Motor neuron (in vitro differentiated cells): ENCODE data around the gene ULK4. TPM values are rescaled to one million over a fixed set of nuclear protein-coding genes. Genes with fewer than 3 reads are reported as not detected.

Experiments used
- ATAC-seq, 8 experiments: fragments of 200-7000 bp; cut with Tn5 transposase; replicated peaks in 6 of 8; 2 replicates each; pipeline ENCODE4 v1.8.0; 2021; ENCODE audit warnings: mild to moderate bottlenecking in 8 of 8, moderate library complexity in 8 of 8
- H3K27ac ChIP-seq, 2 donors: fragments of 250-450 bp; sonication (Bioruptor Pico); 2 replicates each; pipeline ENCODE4 v1.9.0; 2021; ENCODE audit warnings: antibody characterized with exemption in 2 of 2, mild to moderate bottlenecking in 2 of 2, moderate library complexity in 1 of 2
- H3K4me1 ChIP-seq, 2 donors: fragments of 250-450 bp; sonication (Bioruptor Pico); replicated peaks in 1 of 2; 2 replicates each; pipeline ENCODE4 v1.6.1; 2021; ENCODE audit warnings: antibody characterized with exemption in 2 of 2, mild to moderate bottlenecking in 2 of 2, moderate library complexity in 1 of 2
- H3K4me3 ChIP-seq, 5 donors: fragments of 250-450 bp; sonication (Bioruptor Pico); 2 replicates each; pipeline ENCODE4 v1.9.0; 2021; ENCODE audit warnings: antibody characterized with exemption in 5 of 5, mild to moderate bottlenecking in 5 of 5, moderate library complexity in 4 of 5
- WGBS, 10 experiments: fragments of 450-650 bp; shearing (Covaris generic); methylation state at CpG; one replicate each; pipeline ENCODE4 v1.0.0; 2022; 5-methylcytosine and 5-hydroxymethylcytosine counted together
- in situ Hi-C, 9 experiments: fragments of 400-800 bp; cut with MboI; loops; one replicate each; pipeline ENCODE4 v1.15.0; 2021; ENCODE audit warnings: low sequenced_read_pairs in 9 of 9, low pct_unique_long_range_greater_than_20kb in 2 of 9; ENCODE audit not compliant: unreplicated experiment in 9 of 9
- total RNA-seq, 8 experiments: library from RNA; unstranded; fragments of 300-600 nt; gene quantifications; 2 replicates each; pipeline versions ENCODE4 v1.2.3 to v1.2.4, GENCODE V29; 2022

Gene ULK4
- total RNA-seq, 8 experiments from 2014 or later: 4.3 to 21.7 (median 9.5) TPM

DNA sequence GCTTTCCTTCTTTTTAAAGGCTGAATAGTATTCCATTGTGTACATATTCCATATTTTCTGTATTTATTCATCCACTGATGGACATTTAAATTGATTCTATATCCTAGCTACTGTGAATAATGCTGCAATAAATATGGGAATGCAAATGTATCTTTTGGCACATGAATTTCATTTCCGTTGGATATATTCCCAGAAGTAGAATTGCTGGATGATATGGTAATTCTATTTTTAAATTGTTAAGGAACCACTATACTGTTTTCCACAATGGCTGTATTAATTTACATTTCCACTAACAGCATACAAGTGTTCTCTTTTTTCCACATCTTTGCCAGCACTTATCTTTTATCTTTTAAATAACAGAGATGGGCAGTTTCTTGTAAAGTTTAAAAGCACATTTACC is 459.9 kb downstream of the ULK4 start:
- H3K4me1 ChIP-seq: no peaks in the 10 kb centered on the region
- H3K27ac ChIP-seq: no peak overlapping the region
- in situ Hi-C loops: no loop called here
- no peak overlapping the region for H3K4me3 ChIP-seq
- WGBS, 10 experiments: 0 to 100% (median 33%) methylated on average over 1 of the region's 1 CpG; no CpG with 5 or more reads in 2 of the 10 experiments
- peak in 4 of 8 experiments; percentile 27 to 76 (median 40) for ATAC-seq

DNA sequence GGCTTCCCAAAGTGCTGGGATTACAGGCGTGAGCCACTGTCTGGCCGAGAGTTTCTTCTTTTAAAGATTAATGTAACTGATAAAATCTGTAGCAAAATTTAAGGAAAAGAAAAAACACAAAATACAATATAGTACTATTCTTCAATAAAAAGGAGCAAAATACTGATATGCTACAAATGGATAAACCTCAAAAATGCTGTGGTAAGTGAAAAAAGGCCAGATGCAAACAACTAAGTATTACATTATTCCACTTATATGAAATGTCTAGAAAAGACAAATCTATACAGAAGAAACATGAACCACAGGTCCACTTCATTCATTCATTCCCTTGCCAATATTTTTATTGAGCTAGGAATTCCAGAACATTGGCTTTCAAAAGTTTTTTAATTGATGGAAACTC is 463.1 kb downstream of the ULK4 start:
- 71 to 100% (median 92%) methylated on average over 1 to 2 of the region's 2 CpGs; no CpG with 5 or more reads in 3 of the 10 experiments for WGBS, 10 experiments
- no peak for ATAC-seq
- in situ Hi-C loops: no loop called here
- no peak overlapping the region for H3K4me3 ChIP-seq
- no peak overlapping the region for H3K27ac ChIP-seq
- H3K4me1 ChIP-seq: no peaks in the 10 kb centered on the region

DNA sequence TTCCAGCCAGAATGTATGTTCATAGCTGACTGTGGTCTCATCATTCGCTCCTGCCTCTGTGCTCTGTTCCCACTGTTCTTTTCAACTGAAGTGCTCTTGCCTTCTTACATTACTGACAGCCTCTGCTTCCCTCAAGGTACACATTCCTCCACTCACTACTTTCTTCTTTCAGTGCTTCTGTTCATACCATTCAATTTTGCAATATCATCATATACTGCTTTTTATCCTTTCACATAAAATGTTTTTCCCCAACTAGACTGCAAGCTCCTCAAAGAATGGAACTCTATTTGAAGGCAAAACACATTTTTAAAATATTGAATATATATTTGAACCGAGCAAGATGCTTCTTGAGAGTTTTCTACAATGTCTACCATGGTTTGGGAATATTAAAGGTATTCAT is 471.5 kb downstream of the ULK4 start:
- no peak overlapping the region for H3K27ac ChIP-seq
- no peaks in the 10 kb centered on the region for H3K4me1 ChIP-seq
- 70 to 100% (median 94%) methylated on average over 2 of the region's 2 CpGs; no CpG with 5 or more reads in 2 of the 10 experiments for WGBS, 10 experiments
- H3K4me3 ChIP-seq: no peak overlapping the region
- ATAC-seq: no peak
- in situ Hi-C loops: no loop called here

DNA sequence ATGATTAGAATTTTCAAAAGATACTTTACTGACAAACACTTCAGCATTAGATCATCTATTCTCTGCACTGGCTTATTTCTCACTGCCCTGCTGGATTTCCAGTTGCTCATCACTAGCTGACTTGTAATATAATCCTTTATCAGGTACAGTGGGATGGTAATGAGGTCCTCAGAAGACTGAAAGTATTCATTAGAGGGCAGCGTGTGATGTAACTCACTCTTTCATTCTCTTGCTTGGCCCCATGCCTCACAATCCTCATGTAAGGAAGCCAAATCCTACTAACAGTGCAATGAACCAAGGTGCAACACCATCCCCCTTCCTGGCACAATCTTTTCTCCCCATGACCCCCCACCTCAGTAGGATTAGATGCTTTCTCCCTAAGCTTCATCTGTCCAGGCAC is 472.7 kb downstream of the ULK4 start:
- ATAC-seq: peak in 1 of 8 experiments; percentile 68
- WGBS, 10 experiments: 0 to 100% (median 80%) methylated on average over 1 of the region's 1 CpG; no CpG with 5 or more reads in 1 of the 10 experiments
- no peak overlapping the region for H3K4me3 ChIP-seq
- H3K4me1 ChIP-seq: no peaks in the 10 kb centered on the region
- H3K27ac ChIP-seq: no peak overlapping the region
- in situ Hi-C loops: no loop called here

DNA sequence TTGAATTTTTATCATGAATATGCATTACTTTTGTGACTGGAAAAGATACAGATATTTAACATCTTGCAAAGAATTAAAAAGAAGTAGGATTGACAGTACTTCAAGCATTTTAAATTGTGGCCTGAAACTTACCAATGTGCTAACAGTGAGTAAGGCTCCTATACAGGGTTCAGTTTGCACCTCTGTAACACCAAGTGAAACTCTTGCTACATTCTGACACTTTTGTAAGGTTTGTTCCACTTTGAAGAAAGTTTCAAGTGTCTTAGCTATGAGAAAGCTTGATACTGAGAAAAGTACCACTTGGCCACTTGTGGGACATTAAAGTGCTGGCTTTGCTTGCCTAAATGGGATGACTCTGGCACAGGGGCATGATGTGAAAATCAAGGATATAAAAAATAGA is 473.4 kb downstream of the ULK4 start:
- H3K27ac ChIP-seq: no peak overlapping the region
- H3K4me1 ChIP-seq: no peaks in the 10 kb centered on the region
- in situ Hi-C loops: no loop called here
- ATAC-seq: no peak
- H3K4me3 ChIP-seq: no peak overlapping the region

DNA sequence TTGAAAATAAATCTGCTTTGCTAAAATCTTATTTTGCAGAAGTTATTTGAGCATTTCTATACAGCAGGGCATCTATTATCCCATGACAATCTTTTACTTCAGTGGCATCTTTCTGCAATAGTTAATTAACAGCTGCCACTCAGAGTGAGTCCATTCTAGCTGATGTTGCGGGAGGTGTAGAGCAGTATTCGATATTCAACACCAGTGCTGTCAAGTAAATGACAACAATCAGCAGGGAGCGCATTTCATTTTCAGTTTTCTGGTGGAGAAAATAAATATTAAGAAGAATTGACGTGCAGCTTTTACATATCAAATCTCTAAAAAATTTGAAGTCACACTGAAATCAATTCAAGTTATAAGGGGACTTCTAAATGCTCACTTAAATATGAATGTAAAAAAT is 476.4 kb downstream of the ULK4 start:
- Histone ChIP-seq H3K27ac (no peak overlapping the region), H3K4me1 (no peaks in the 10 kb centered on the region), H3K4me3 (no peak overlapping the region)
- no peak for ATAC-seq
- in situ Hi-C loops: no loop called here
- WGBS, 10 experiments: 75 to 98% (median 90%) methylated on average over 2 to 4 of the region's 4 CpGs; no CpG with 5 or more reads in 1 of the 10 experiments

DNA sequence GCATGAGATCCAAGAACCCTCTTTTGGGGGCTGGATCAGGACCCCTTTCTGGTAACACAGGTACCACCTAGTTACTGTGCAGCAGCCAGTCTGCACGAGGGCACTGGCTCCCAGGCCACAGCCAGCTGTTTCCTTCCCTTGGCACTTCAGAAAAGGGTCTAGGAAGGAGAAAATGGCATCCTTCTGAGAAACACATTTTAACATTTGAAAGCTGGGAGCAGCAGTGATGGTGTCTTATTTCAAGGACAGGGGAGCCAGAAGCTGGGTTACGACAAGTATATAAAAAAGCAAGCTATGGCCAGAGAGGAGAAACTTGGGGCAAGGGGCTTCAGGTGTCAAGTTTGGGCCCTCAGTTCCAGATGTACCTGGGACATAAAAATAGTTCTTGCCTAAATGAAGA is 479.8 kb downstream of the ULK4 start:
- H3K27ac ChIP-seq: no peak overlapping the region
- 29 to 100% (median 65%) methylated on average over 1 to 2 of the region's 2 CpGs; no CpG with 5 or more reads in 4 of the 10 experiments for whole genome bisulfite sequencing, 10 experiments
- no peak overlapping the region for H3K4me3 ChIP-seq
- ATAC-seq: no peak
- no peaks in the 10 kb centered on the region for H3K4me1 ChIP-seq
- in situ Hi-C loops: no loop called here

DNA sequence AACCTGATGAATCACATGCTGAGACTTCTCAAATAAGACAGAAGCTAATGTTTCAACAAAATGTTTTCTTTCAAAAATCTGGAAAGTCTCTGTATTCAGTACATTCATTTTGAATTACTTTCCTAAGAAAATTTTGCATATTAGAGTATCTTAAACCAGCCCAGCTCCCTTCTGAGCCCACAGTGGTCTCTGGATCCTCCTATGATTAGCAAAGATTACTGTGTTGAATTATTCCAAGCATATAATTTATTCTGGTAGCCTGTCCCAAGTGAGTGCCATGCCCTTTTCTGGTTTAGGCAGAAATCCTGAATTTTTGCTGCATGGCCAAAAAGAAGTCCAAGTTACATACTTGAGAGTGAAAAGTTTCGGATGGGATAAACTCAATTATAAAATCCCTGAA is 483.6 kb downstream of the ULK4 start:
- Histone ChIP-seq H3K4me1 (no peaks in the 10 kb centered on the region), H3K4me3 (no peak overlapping the region), H3K27ac (no peak overlapping the region)
- in situ Hi-C loops: no loop called here
- ATAC-seq: peak in 3 of 8 experiments; percentile 55 to 79 (median 70)
- WGBS, 10 experiments: 0 to 100% (median 100%) methylated on average over 1 of the region's 1 CpG; no CpG with 5 or more reads in 5 of the 10 experiments

DNA sequence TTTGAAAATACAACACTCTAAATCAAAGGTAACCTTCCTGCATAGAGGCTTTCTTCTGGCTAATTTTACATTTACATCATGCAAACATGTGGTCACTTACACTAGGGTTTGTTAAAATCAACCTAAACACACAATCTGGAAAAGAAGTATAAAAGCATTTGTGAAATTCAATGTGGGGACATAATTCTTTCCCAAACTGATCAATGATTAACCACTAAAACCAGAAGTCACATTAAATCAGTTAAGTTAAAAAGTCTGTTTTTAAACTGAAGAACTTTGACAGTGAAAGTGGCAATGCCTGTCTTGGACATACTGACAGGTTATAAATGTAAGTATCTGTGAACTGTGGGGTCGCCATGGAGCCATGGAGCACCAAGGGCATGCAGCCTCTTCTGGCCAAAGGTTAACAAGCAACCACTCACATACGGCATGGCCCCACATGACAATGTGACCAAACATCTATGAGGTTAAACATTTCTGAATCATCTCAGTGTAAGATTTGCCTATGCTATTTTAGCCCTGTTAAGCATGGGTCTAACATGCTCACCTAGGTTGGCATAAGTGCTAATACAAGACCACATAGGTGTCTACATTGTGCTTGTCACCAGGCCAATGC is 484.4 kb downstream of the ULK4 start:
- Histone ChIP-seq H3K4me1 (no peaks in the 10 kb centered on the region), H3K27ac (no peak overlapping the region), H3K4me3 (no peak overlapping the region)
- 60 to 88% (median 60%) methylated on average over 1 to 2 of the region's 2 CpGs; no CpG with 5 or more reads in 6 of the 10 experiments for WGBS, 10 experiments
- in situ Hi-C loops: no loop called here
- no peak for ATAC-seq

DNA sequence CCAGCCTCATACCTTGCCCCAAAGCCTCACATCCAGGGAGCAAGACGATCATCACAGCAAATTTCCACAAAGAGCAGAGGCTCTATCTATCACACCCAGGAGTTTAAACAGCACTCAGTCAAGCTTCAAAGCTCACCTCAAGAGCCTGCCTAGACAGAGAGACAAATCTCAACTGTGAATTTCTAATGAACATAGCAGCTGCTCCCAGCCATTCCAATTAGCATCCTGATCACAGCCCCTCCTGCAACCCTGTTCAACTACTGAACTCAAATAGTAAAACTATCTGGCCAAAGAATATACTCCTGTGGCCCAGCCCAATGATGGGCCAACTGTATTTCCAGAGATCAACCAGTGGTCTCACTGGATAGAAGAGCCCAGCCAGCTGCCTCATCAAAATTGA is 492.8 kb downstream of the ULK4 start:
- Histone ChIP-seq H3K27ac (no peak overlapping the region), H3K4me1 (no peaks in the 10 kb centered on the region), H3K4me3 (no peak overlapping the region)
- WGBS, 10 experiments: 100% methylated on average over 1 of the region's 1 CpG; no CpG with 5 or more reads in 7 of the 10 experiments
- in situ Hi-C loops: no loop called here
- ATAC-seq: peak in 2 of 8 experiments; percentile 77 to 99

DNA sequence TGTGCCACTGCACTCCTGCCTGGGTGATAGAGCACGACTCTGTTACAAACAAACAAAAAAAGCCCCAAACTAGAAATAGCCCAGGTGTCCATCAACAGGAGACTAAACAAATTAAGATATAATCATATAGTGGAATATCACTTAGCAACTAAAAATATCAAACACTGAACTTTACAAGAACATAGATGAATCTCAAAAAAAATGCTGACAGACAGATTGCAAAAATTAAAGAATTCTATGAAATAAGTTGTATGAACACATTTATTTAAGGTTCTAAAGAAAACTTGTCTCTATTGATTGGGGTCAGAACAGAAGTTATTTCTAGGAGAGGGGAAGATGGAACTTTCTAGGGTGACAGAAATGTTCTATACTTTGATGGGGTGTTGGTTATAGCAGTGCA is 494.4 kb downstream of the ULK4 start:
- ATAC-seq: no peak
- H3K27ac ChIP-seq: no peak overlapping the region
- WGBS, 10 experiments: 43 to 88% (median 80%) methylated on average over 1 of the region's 1 CpG; no CpG with 5 or more reads in 3 of the 10 experiments
- H3K4me1 ChIP-seq: no peaks in the 10 kb centered on the region
- in situ Hi-C loops: no loop called here
- no peak overlapping the region for H3K4me3 ChIP-seq

DNA sequence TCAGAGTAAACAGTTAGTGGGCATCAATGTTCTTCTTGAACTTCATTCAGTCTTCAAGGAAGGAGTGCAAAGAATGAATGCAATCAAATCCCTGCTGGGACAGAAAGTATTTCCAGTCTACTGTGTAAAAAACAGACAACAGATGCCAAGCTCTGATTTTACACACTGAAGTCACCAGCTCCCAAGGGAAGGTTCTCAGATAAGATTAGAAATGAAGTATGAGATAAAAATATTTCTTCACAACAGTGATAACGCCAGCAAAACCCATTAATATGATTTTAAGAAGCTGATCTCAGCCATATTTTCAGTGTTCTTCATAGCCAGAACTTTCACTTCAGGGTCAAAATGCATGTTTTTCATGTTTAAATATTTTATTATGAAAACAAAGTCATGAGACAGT is 497.0 kb downstream of the ULK4 start:
- in situ Hi-C loops: no loop called here
- H3K4me1 ChIP-seq: no peaks in the 10 kb centered on the region
- WGBS, 10 experiments: 40 to 93% (median 79%) methylated on average over 1 of the region's 1 CpG; no CpG with 5 or more reads in 2 of the 10 experiments
- no peak for ATAC-seq
- no peak overlapping the region for H3K4me3 ChIP-seq
- no peak overlapping the region for H3K27ac ChIP-seq

DNA sequence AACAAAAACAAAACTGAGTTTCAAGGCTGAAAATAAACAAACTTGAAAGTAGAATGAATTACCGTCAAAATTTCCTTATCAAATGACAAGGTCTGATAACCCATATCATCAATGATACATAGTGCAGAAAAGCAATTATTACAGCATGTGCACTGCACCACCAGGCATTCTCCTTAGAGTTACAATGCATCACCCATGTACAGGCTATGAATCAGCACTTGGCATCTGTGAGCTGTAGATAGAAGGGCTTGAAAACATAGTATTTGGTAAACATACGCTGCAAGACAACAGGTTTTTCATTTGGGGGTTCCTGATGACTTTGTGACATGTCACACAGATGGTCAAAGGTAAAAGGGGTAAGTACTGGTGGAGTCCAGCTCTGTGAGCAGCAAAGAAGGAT is 497.5 kb downstream of the ULK4 start:
- peak in 3 of 8 experiments; percentile 28 to 58 (median 40) for ATAC-seq
- H3K4me3 ChIP-seq: no peak overlapping the region
- H3K27ac ChIP-seq: no peak overlapping the region
- no peaks in the 10 kb centered on the region for H3K4me1 ChIP-seq
- 79 to 100% (median 100%) methylated on average over 1 to 2 of the region's 2 CpGs; no CpG with 5 or more reads in 1 of the 10 experiments for WGBS, 10 experiments
- in situ Hi-C loops: no loop called here

DNA sequence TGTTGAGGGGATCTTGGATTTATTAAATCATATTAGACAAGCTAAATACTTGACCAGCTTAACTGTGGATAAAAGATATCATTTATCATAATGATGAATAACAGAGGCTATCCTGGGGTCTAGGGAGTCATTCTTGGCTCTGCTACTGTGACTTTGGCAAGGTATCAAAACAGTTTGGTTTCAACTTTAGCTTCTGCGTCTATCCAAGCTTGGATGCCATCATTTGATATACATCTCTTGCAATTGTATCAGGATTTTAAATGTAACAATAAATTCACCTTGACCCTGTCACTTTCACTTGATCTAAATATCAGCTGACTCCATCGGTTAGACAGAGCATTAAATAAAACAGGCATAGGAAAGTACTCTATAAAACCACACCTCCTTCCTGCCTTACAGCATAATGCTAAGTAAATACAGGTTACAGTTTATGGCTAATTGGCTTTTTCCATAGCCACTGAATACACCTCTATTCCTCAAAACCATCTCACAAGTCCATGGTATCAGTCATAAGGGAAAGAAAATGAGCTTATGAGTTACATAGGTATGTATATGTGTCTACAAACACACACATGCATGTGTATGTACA is 499.7 kb downstream of the ULK4 start:
- in situ Hi-C loops: no loop called here
- no peak overlapping the region for H3K27ac ChIP-seq
- H3K4me3 ChIP-seq: no peak overlapping the region
- peaks cover 0 to 2% of the 10 kb centered on the region in 2 donors for H3K4me1 ChIP-seq
- no peak for ATAC-seq
- 57 to 100% (median 92%) methylated on average over 1 to 2 of the region's 2 CpGs; no CpG with 5 or more reads in 1 of the 10 experiments for WGBS, 10 experiments
